Measurements from ENCODE around the gene PDE6D. TPM values are rescaled to one million over a fixed set of nuclear protein-coding genes. Genes with fewer than 3 reads are reported as not detected.

The PDE6D gene
- total RNA-seq, 2 donors from 2014 or later, result 17.3 to 31.8 TPM

DNA sequence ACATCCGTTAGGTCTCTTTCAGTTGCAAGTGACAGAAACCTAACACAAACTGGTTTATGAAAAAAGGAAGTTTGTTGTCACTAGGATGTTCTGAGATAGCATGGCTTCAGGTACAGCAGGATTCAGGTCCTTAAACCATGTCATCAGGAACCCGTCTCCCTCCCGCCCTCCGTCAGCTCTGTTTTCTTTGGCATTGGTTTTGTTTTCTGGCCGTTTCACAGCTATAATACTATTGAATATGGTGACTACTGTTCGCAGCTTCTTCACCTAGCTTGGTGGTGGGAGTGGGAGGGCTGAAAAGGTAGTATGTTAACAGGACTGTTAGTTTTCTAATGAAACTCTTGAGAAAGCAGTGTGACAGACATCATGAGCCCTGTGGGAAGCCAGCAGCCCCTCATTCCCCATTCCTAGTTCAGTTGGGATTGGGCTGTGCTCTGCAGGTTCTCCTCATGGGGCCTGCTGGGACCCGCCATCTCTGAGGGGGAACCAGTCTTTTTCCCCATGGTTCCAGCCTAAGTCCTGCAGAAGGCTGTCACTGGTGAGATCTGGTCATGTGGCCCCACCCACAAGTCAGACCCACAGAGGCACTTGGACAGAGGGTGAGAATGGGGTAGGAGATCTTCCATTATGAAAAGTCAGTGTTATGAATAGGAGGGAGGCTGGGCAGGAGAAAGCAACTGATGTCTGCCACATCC, 60.6 kb downstream of the PDE6D start:
- no peaks in the 10 kb centered on the region for H3K4me1 ChIP-seq (replicated peaks)
- DNase-seq (ENCODE audit: low spot score), result no peak
- no peaks in the 10 kb centered on the region for H3K27me3 ChIP-seq (replicated peaks; ENCODE audit: insufficient read depth)

DNA sequence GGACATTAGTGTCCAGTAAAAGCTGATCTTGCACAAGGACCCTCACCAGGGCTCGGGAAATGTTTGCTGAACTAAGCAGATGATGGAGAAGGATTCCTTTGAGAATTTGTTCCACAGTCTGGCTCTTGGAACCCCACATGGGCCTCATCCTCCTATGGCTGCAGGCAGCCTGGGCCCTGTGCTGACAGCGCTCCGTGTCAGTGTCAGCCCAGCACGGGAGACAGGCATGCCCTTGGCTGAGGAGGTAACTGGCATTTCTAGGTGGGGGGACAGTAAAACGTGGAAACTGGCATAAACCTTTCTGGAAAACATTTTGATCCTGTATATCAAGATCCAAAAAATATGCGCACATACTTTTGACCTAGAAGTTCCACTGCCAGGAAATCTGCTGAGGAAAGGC, 62.3 kb downstream of the PDE6D start:
- no peaks in the 10 kb centered on the region for H3K36me3 ChIP-seq
- H3K9me3 ChIP-seq, result no peaks in the 10 kb centered on the region
- no peaks in the 10 kb centered on the region for H3K27me3 ChIP-seq (replicated peaks; ENCODE audit: insufficient read depth)
- H3K4me1 ChIP-seq (replicated peaks), result no peaks in the 10 kb centered on the region
- no peak overlapping the region for H3K27ac ChIP-seq
- WGBS, result 74% methylated on average over 6 of the region's 6 CpGs
- H3K4me3 ChIP-seq, result no peak overlapping the region
- no peak for DNase-seq (ENCODE audit: low spot score)
- TF ChIP-seq POLR2AphosphoS5 (IDR thresholded peaks at IDR 0.05) (no peak), POLR2A (IDR thresholded peaks at IDR 0.05) (no peak)
- TF ChIP-seq, protein P1, sequence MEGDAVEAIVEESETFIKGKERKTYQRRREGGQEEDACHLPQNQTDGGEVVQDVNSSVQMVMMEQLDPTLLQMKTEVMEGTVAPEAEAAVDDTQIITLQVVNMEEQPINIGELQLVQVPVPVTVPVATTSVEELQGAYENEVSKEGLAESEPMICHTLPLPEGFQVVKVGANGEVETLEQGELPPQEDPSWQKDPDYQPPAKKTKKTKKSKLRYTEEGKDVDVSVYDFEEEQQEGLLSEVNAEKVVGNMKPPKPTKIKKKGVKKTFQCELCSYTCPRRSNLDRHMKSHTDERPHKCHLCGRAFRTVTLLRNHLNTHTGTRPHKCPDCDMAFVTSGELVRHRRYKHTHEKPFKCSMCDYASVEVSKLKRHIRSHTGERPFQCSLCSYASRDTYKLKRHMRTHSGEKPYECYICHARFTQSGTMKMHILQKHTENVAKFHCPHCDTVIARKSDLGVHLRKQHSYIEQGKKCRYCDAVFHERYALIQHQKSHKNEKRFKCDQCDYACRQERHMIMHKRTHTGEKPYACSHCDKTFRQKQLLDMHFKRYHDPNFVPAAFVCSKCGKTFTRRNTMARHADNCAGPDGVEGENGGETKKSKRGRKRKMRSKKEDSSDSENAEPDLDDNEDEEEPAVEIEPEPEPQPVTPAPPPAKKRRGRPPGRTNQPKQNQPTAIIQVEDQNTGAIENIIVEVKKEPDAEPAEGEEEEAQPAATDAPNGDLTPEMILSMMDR (IDR thresholded peaks at IDR 0.05), result no peak
- intact Hi-C loops (cut with DNase I), result no loop called here

More for the DNA sequence above, 60.6 kb downstream of the PDE6D start:
- Histone ChIP-seq H3K27ac (no peak overlapping the region), H3K36me3 (no peaks in the 10 kb centered on the region), H3K9me3 (no peaks in the 10 kb centered on the region), H3K4me3 (no peak overlapping the region)
- intact Hi-C loops (cut with DNase I), result no loop called here
- TF ChIP-seq POLR2AphosphoS5 (IDR thresholded peaks at IDR 0.05) (no peak), POLR2A (IDR thresholded peaks at IDR 0.05) (no peak)
- TF ChIP-seq, protein P1 (IDR thresholded peaks at IDR 0.05), result no peak
- WGBS, result 51% methylated on average over 7 of the region's 7 CpGs

GRCh38 chr2:231717281-231718171, 63.6 kb downstream of the PDE6D start:
- no peaks in the 10 kb centered on the region for H3K27me3 ChIP-seq (replicated peaks; ENCODE audit: insufficient read depth)
- H3K9me3 ChIP-seq, result no peaks in the 10 kb centered on the region
- H3K27ac ChIP-seq, result no peak overlapping the region
- TF ChIP-seq, protein P1 (IDR thresholded peaks at IDR 0.05), result no peak
- TF ChIP-seq POLR2AphosphoS5 (IDR thresholded peaks at IDR 0.05), result no peak
- TF ChIP-seq POLR2A (IDR thresholded peaks at IDR 0.05), result no peak
- peaks cover 5% of the 10 kb centered on the region for H3K4me1 ChIP-seq (replicated peaks)
- no peak for DNase-seq (ENCODE audit: low spot score)
- H3K36me3 ChIP-seq, result no peaks in the 10 kb centered on the region
- H3K4me3 ChIP-seq, result no peak overlapping the region
- intact Hi-C loops (cut with DNase I), result no loop called here
- WGBS, result 80% methylated on average over 13 of the region's 13 CpGs

DNA sequence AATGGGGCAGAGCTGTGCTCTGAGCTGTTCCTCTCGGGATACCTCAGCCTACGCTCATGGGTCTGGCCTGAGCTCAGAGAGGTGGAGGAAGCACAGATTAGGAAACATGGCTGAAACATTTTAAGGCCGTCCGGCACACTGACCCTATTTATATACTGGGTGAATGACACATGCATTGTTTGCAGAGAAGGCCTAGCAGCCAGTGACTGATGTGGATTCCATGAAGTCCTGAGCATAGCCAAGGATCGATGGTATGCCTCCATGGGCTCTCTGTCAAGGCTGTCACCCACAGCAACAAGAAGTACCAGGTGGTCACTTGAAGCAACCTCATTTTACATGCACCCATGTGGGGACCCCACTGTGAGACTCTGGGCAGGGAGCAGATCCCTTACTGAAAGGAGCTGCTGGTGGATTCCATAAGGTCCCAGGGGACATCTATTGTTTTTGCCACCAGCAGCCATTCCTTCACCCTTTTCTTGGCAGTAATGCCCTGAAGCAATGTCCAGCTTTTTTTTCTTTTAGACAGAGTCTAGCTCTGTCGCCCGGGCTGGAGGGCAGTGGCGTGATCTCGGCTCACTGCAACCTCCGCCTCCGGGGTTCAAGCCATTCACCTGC, 64.3 kb downstream of the PDE6D start:
- TF ChIP-seq POLR2AphosphoS5 (IDR thresholded peaks at IDR 0.05), result no peak
- TF ChIP-seq POLR2A (IDR thresholded peaks at IDR 0.05), result no peak
- TF ChIP-seq, protein P1 (IDR thresholded peaks at IDR 0.05), result no peak
- Histone ChIP-seq H3K4me3 (no peak overlapping the region), H3K36me3 (no peaks in the 10 kb centered on the region), H3K27ac (no peak overlapping the region), H3K4me1 (replicated peaks) (peaks cover 5% of the 10 kb centered on the region), H3K27me3 (replicated peaks; ENCODE audit: insufficient read depth) (no peaks in the 10 kb centered on the region), H3K9me3 (no peaks in the 10 kb centered on the region)
- intact Hi-C loops (cut with DNase I), result no loop called here
- no peak for DNase-seq (ENCODE audit: low spot score)
- WGBS, result 88% methylated on average over 11 of the region's 11 CpGs

Data from prostate gland (tissue), 2 donors.